ENCODE results near the gene ANXA2R. TPM values are rescaled to one million over a fixed set of nuclear protein-coding genes. Genes with fewer than 3 reads are reported as not detected.
A peak's percentile ranks its signal among the peaks of the same experiment; 100 is the strongest.
"Not testable (repeated sequence)": the region's sequence is repeated elsewhere in the genome, so short reads cannot be mapped to it uniquely, and the experiment has no call there.

ANXA2R gene
- total and polyA plus RNA-seq, 4 donors = 0.49 to 2.0 (median 0.71) TPM

DNA sequence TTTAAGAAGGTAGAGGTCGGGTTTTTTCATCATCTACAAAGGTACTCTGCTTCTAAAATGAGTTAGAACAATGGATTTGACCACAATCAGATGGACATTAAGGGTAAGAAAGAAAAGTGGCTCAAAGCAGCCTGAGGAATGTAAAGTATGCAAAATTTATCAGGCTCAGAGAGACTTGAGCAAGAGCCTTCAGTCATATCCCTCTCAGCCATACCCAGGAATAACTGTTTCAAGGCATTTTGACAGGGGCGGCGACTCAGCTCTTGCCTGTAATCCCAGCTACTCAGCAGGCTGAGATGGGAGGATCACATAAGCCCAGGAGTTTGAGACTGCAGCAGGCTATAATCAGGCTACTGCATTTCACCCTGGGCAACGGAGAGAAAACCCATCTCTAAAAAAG is 38.8 kb upstream of the ANXA2R start:
- no peak overlapping the region for H3K4me3 ChIP-seq (ENCODE audit: low read depth in 1 of 3, low read length in 3 of 3)
- DNase-seq (ENCODE audit: low spot score) = no peak
- no peak overlapping the region for H3K27ac ChIP-seq (ENCODE audit: low read depth in 1 of 2, low read length in 2 of 2)
- H3K27me3 ChIP-seq (ENCODE audit: control insufficient read depth in 4 of 4, insufficient read depth in 4 of 4, low read length in 3 of 4) = no peaks in the 10 kb centered on the region
- H3K9ac ChIP-seq (ENCODE audit: low read depth in 1 of 2, low read length in 2 of 2) = no peak overlapping the region
- H3K4me1 ChIP-seq (ENCODE audit: control insufficient read depth in 4 of 4, insufficient read depth in 4 of 4, low read length in 3 of 4) = peaks cover 0 to 14% (median 9%) of the 10 kb centered on the region in 4 donors
- no peak for TF ChIP-seq FOXA1 (IDR thresholded peaks at IDR 0.05)
- no peak for TF ChIP-seq SP1 (IDR thresholded peaks at IDR 0.05)
- TF ChIP-seq NR2F2 (IDR thresholded peaks at IDR 0.05) = no peak
- TF ChIP-seq RAD21 (IDR thresholded peaks at IDR 0.05) = no peak
- TF ChIP-seq EGR1 (IDR thresholded peaks at IDR 0.05; ENCODE audit: low read depth in 2 of 2) = no peak
- TF ChIP-seq, protein P1, sequence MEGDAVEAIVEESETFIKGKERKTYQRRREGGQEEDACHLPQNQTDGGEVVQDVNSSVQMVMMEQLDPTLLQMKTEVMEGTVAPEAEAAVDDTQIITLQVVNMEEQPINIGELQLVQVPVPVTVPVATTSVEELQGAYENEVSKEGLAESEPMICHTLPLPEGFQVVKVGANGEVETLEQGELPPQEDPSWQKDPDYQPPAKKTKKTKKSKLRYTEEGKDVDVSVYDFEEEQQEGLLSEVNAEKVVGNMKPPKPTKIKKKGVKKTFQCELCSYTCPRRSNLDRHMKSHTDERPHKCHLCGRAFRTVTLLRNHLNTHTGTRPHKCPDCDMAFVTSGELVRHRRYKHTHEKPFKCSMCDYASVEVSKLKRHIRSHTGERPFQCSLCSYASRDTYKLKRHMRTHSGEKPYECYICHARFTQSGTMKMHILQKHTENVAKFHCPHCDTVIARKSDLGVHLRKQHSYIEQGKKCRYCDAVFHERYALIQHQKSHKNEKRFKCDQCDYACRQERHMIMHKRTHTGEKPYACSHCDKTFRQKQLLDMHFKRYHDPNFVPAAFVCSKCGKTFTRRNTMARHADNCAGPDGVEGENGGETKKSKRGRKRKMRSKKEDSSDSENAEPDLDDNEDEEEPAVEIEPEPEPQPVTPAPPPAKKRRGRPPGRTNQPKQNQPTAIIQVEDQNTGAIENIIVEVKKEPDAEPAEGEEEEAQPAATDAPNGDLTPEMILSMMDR (IDR thresholded peaks at IDR 0.05; ENCODE audit: low read depth, low read length, missing input control) = no peak
- no peak for TF ChIP-seq FOXA2 (IDR thresholded peaks at IDR 0.05)
- H3K36me3 ChIP-seq (ENCODE audit: control insufficient read depth in 4 of 4, insufficient read depth in 3 of 4, low read depth in 1 of 4, low read length in 3 of 4) = peaks cover 0 to 5% (median 4%) of the 10 kb centered on the region in 4 donors
- no peaks in the 10 kb centered on the region for H3K9me3 ChIP-seq (ENCODE audit: control insufficient read depth in 4 of 4, low read length in 3 of 4)
- WGBS = 94% methylated on average over 4 of the region's 4 CpGs

DNA sequence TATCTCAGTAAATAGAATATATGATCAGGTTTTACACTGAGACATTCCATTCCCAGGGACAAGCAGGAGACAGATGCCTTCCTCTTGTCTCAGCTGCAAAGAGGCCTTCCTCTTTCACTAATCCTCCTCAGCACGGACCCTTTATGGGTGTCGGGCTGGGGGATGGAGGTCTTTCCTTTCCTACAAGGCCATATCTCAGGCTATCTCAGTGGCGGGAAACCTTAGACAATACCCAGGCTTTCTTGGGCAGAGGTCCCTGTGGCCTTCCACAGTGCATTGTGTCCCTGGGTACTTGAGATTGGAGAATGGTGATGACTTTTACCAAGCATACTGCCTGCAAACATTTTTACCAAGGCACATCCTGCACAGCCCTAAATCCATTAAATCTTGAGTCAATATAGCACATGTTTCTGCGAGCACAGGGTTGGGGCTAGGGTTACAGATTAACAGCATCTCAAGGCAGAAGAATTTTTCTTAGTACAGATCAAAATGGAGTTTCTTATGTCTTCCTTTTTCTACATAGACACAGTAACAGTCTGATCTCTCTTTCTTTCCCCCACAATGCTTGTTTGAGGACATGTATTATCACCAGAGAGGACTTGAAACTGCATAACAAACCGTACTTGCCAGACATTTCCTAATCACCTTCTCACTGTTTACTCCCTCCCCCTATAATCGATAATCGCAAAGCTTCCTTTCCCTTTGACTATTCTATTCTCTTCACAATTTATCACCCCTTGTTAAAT is 37.5 kb upstream of the ANXA2R start:
- WGBS = 55% methylated on average over 7 of the region's 7 CpGs
- not testable (repeated sequence) for H3K27ac ChIP-seq (ENCODE audit: low read depth in 1 of 2, low read length in 2 of 2); DNase-seq (ENCODE audit: low spot score); H3K36me3 ChIP-seq (ENCODE audit: control insufficient read depth in 4 of 4, insufficient read depth in 3 of 4, low read depth in 1 of 4, low read length in 3 of 4); H3K4me3 ChIP-seq (ENCODE audit: low read depth in 1 of 3, low read length in 3 of 3); H3K9ac ChIP-seq (ENCODE audit: low read depth in 1 of 2, low read length in 2 of 2); H3K27me3 ChIP-seq (ENCODE audit: control insufficient read depth in 4 of 4, insufficient read depth in 4 of 4, low read length in 3 of 4); H3K9me3 ChIP-seq (ENCODE audit: control insufficient read depth in 4 of 4, low read length in 3 of 4)
- peak in 1 of 2 donors; percentile 2 for TF ChIP-seq HNF4A (conservative IDR thresholded peaks at IDR 0.05)
- H3K4me1 ChIP-seq (ENCODE audit: control insufficient read depth in 4 of 4, insufficient read depth in 4 of 4, low read length in 3 of 4) = peaks cover 0 to 14% (median 9%) of the 10 kb centered on the region in 4 donors

DNA sequence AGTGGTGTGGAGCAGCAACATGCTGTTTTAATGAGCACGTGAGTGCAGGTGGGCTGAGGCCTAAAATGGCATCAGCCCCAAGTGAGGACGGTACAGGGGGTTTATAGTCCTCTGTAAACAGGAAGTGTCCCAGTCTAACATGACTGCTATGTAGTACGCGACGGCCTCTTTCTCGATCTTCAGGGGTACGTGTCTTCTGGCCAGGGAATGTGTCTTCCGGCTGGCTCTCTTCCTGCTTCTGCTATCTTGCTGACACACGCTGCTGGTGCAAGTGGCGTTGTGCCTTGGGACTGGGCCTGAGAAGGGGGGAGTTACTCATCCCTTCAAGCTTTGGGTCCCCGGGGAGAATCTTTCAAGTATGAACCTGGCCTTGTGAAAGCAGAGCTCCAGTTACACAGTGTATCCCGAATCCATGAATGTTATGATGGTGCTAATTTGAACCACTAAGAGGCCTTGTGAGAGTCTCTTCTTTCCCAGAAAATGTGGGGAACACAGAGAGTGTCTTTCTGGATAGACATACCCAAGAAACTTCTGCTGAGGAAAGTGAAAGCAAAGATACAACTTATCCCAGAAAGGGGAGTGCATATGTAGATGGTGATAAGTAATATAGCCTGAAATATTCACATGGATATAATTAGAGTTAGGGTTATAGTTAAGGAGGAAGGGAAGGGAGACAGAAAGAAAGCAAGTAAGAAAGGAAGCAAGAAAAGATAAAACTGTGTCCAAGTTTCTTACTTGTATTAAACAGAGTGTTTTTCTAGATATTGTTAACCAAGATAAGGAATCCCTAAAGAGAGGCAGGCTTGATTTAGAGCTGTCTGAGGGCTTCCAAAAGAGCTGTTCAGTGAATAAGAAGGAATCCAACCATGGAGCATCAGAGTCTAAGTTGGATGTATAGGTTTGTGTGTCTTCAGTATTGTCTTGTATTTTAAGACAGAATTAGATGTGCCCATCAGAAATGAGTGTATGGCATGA is 35.5 kb upstream of the ANXA2R start:
- Histone ChIP-seq H3K4me1 (ENCODE audit: control insufficient read depth in 4 of 4, insufficient read depth in 4 of 4, low read length in 3 of 4) (peaks cover 0 to 14% (median 9%) of the 10 kb centered on the region in 4 donors), H3K36me3 (ENCODE audit: control insufficient read depth in 4 of 4, insufficient read depth in 3 of 4, low read depth in 1 of 4, low read length in 3 of 4) (peaks cover 0 to 12% (median 7%) of the 10 kb centered on the region in 4 donors), H3K4me3 (ENCODE audit: low read depth in 1 of 3, low read length in 3 of 3) (no peak overlapping the region), H3K27ac (ENCODE audit: low read depth in 1 of 2, low read length in 2 of 2) (peak overlapping the region; percentile 47 to 57), H3K27me3 (ENCODE audit: control insufficient read depth in 4 of 4, insufficient read depth in 4 of 4, low read length in 3 of 4) (no peaks in the 10 kb centered on the region), H3K9me3 (ENCODE audit: control insufficient read depth in 4 of 4, low read length in 3 of 4) (no peaks in the 10 kb centered on the region), H3K9ac (ENCODE audit: low read depth in 1 of 2, low read length in 2 of 2) (peak overlapping the region in 1 of 2 donors; percentile 33)
- DNase-seq (ENCODE audit: low spot score) = peak; percentile 48
- WGBS = 74% methylated on average over 12 of the region's 12 CpGs
- TF ChIP-seq, protein P2, sequence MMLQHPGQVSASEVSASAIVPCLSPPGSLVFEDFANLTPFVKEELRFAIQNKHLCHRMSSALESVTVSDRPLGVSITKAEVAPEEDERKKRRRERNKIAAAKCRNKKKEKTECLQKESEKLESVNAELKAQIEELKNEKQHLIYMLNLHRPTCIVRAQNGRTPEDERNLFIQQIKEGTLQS (IDR thresholded peaks at IDR 0.05) = no peak
- TF ChIP-seq, protein P3, sequence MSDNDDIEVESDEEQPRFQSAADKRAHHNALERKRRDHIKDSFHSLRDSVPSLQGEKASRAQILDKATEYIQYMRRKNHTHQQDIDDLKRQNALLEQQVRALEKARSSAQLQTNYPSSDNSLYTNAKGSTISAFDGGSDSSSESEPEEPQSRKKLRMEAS (IDR thresholded peaks at IDR 0.05) = no peak
- no peak for TF ChIP-seq HNF4G (IDR thresholded peaks at IDR 0.05)
- TF ChIP-seq SP1 (IDR thresholded peaks at IDR 0.05) = no peak
- TF ChIP-seq, protein P4, sequence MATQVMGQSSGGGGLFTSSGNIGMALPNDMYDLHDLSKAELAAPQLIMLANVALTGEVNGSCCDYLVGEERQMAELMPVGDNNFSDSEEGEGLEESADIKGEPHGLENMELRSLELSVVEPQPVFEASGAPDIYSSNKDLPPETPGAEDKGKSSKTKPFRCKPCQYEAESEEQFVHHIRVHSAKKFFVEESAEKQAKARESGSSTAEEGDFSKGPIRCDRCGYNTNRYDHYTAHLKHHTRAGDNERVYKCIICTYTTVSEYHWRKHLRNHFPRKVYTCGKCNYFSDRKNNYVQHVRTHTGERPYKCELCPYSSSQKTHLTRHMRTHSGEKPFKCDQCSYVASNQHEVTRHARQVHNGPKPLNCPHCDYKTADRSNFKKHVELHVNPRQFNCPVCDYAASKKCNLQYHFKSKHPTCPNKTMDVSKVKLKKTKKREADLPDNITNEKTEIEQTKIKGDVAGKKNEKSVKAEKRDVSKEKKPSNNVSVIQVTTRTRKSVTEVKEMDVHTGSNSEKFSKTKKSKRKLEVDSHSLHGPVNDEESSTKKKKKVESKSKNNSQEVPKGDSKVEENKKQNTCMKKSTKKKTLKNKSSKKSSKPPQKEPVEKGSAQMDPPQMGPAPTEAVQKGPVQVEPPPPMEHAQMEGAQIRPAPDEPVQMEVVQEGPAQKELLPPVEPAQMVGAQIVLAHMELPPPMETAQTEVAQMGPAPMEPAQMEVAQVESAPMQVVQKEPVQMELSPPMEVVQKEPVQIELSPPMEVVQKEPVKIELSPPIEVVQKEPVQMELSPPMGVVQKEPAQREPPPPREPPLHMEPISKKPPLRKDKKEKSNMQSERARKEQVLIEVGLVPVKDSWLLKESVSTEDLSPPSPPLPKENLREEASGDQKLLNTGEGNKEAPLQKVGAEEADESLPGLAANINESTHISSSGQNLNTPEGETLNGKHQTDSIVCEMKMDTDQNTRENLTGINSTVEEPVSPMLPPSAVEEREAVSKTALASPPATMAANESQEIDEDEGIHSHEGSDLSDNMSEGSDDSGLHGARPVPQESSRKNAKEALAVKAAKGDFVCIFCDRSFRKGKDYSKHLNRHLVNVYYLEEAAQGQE (IDR thresholded peaks at IDR 0.05) = no peak
- no peak for TF ChIP-seq FOXA1 (IDR thresholded peaks at IDR 0.05)
- TF ChIP-seq GABPA (IDR thresholded peaks at IDR 0.05 in 1 of 2, conservative IDR thresholded peaks at IDR 0.05 in 1 of 2) = no peak
- no peak for TF ChIP-seq TAF1 (conservative IDR thresholded peaks at IDR 0.05)
- no peak for TF ChIP-seq RXRA (IDR thresholded peaks at IDR 0.05)
- TF ChIP-seq, protein P5, sequence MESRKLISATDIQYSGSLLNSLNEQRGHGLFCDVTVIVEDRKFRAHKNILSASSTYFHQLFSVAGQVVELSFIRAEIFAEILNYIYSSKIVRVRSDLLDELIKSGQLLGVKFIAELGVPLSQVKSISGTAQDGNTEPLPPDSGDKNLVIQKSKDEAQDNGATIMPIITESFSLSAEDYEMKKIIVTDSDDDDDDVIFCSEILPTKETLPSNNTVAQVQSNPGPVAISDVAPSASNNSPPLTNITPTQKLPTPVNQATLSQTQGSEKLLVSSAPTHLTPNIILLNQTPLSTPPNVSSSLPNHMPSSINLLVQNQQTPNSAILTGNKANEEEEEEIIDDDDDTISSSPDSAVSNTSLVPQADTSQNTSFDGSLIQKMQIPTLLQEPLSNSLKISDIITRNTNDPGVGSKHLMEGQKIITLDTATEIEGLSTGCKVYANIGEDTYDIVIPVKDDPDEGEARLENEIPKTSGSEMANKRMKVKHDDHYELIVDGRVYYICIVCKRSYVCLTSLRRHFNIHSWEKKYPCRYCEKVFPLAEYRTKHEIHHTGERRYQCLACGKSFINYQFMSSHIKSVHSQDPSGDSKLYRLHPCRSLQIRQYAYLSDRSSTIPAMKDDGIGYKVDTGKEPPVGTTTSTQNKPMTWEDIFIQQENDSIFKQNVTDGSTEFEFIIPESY (IDR thresholded peaks at IDR 0.05) = no peak

Measured in liver (tissue), 9 donors.